MM.1S (cell line): Measurements from ENCODE around the gene ACVR1.

Source experiments
- EZH2 ChIP-seq: fragments of 300-600 bp; sonication (generic); optimal IDR thresholded peaks from 2 replicates; pipeline ENCODE3; 2017; ENCODE audit warnings: low read depth, mild to moderate bottlenecking, antibody characterized with exemption, low read length, mixed read lengths
- TF ChIP-seq, protein P1 (sequence below): fragments of 300-600 bp; sonication (generic); IDR thresholded peaks from 2 replicates; pipeline ENCODE4 v1.5.1; 2016; ENCODE audit warnings: antibody characterized with exemption, low read length, mixed read lengths

- TF ChIP-seq, protein P1, sequence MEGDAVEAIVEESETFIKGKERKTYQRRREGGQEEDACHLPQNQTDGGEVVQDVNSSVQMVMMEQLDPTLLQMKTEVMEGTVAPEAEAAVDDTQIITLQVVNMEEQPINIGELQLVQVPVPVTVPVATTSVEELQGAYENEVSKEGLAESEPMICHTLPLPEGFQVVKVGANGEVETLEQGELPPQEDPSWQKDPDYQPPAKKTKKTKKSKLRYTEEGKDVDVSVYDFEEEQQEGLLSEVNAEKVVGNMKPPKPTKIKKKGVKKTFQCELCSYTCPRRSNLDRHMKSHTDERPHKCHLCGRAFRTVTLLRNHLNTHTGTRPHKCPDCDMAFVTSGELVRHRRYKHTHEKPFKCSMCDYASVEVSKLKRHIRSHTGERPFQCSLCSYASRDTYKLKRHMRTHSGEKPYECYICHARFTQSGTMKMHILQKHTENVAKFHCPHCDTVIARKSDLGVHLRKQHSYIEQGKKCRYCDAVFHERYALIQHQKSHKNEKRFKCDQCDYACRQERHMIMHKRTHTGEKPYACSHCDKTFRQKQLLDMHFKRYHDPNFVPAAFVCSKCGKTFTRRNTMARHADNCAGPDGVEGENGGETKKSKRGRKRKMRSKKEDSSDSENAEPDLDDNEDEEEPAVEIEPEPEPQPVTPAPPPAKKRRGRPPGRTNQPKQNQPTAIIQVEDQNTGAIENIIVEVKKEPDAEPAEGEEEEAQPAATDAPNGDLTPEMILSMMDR = no peak
- TF ChIP-seq EZH2 = no peak
Observed at GRCh38 chr2:157744571-157745076, 131.5 kb downstream of the ACVR1 start.
